ENCODE data around the gene ALOX5.
"Not testable (repeated sequence)": the region's sequence is repeated elsewhere in the genome, so short reads cannot be mapped to it uniquely, and the experiment has no call there.

Gene ALOX5

GRCh38 chr10:45374350-45375052, 485 bp downstream of the ALOX5 start:
- DNase-seq = peak in 2 of 3 experiments; percentile 21 to 23

GRCh38 chr10:45375101-45375500, 1.1 kb downstream of the ALOX5 start:
- DNase-seq = no peak

- no peak for DNase-seq
These were observed 1.8 kb downstream of the ALOX5 start for GRCh38 chr10:45375716-45376231.

GRCh38 chr10:45376371-45376801, 2.4 kb downstream of the ALOX5 start:
- DNase-seq = no peak

- DNase-seq = no peak
These were observed 3.3 kb downstream of the ALOX5 start for GRCh38 chr10:45377321-45377720.

- DNase-seq = no peak
These were observed 3.8 kb downstream of the ALOX5 start for GRCh38 chr10:45377858-45378257.

- DNase-seq = no peak
These were observed 5.1 kb downstream of the ALOX5 start for GRCh38 chr10:45378914-45379726.

GRCh38 chr10:45379891-45380540, 6.0 kb downstream of the ALOX5 start:
- no peak for DNase-seq

GRCh38 chr10:45380903-45381620, 7.0 kb downstream of the ALOX5 start:
- DNase-seq = no peak

GRCh38 chr10:45382591-45382990, 8.6 kb downstream of the ALOX5 start:
- no peak for DNase-seq

GRCh38 chr10:45383682-45384330, 9.8 kb downstream of the ALOX5 start:
- DNase-seq = no peak

- DNase-seq = no peak
These were observed 12.6 kb downstream of the ALOX5 start for GRCh38 chr10:45386657-45387056.

- no peak for DNase-seq
These were observed 13.3 kb downstream of the ALOX5 start for GRCh38 chr10:45387096-45387893.

GRCh38 chr10:45389671-45390070, 15.7 kb downstream of the ALOX5 start:
- not testable (repeated sequence) for DNase-seq

GRCh38 chr10:45391636-45392035, 17.6 kb downstream of the ALOX5 start:
- not testable (repeated sequence) for DNase-seq

GRCh38 chr10:45395554-45395953, 21.5 kb downstream of the ALOX5 start:
- DNase-seq = no peak

- no peak for DNase-seq
These were observed 24.6 kb downstream of the ALOX5 start for GRCh38 chr10:45398595-45398994.

GRCh38 chr10:45399113-45399512, 25.1 kb downstream of the ALOX5 start:
- no peak for DNase-seq

- no peak for DNase-seq
These were observed 29.1 kb downstream of the ALOX5 start for GRCh38 chr10:45403151-45403550.

- no peak for DNase-seq
These were observed 30.2 kb downstream of the ALOX5 start for GRCh38 chr10:45404087-45404769.

- no peak for DNase-seq
These were observed 30.7 kb downstream of the ALOX5 start for GRCh38 chr10:45404770-45405120.

Measured in NCI-H1417 (cell line).